Measurements from ENCODE around the gene NGEF.

DNA sequence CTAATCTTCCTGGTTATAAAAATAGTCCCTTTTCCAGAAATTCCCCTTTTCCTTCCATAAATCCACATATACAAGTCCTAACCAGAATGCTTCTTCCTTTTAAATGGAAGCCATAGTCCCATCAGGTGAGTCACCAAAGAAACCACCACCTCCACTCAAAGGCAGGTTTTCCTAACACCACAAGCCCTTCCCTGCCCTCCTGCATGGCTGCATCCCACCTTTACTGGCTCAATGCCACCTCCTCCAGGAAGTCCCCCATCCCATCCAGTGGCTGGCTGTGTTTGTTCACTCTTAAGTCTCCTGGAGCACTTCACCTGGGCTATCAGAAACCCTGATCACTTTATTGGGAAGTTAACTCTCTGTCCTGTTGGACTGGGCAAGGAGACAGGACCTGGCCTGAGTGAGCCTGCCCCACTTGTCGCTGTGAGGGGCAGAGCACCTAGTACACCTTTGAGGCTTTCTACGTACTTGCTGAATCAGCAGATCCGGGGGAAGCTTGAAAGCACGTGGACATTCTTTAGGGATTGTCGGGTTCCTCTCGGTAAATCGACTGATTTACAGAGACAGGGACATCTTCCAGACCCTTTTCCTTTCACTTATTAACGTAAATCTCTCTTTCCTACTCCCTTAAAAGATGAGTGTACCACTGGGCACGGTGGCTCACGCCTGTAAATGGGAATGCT, 71.0 kb downstream of the NGEF start:
- no peak for TF ChIP-seq CTCF (IDR thresholded peaks at IDR 0.05)
- TF ChIP-seq POLR2A (IDR thresholded peaks at IDR 0.05), result no peak
